ENCODE measurements around the gene COQ8B. TPM values are rescaled to one million over a fixed set of nuclear protein-coding genes. Genes with fewer than 3 reads are reported as not detected.

Gene COQ8B
- total RNA-seq, 1 donor from 2014 or later, result 33.3 TPM

DNA sequence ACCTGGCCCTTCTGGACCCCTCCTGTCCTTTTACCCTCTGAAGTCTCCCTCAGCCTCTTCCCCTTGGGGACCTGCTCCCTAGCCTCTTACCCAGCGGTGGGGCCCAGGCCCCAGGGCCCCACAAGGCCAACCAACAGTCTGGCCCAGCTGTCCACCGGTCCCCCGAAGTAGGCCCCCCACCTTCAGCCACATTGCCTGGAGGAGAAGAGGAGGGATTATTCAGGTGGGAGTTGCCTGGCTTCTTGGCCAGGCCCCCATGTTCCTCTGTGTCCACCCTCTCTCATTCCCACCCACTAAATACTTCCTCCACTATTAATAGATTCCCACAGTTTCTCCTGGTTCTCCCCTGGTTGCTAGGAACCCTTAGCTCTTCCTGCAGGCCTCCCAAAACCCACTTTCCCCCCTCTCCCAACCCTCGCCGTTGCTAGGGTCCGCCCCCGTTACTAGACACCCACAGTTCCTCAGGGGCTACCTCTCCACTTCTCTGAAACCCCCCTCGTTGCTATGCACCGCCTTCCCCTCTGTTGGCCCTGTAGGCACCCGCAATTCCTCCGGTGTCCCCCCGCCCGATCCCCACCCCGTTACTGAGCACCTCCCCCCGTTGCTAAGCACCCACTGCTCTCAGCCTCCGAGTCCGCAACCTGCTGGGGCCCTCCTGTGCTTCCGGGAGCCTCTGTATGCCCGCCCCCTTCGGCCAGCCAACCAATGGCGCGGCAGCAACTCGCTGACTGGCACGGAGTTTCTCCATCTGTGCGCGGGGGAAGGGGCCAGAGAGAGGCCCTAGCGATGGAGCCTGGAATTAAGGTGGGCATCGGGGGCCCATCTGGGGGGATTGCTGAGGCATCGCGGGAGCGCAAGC is 2.0 kb downstream of the COQ8B start:
- no peak for TF ChIP-seq CTCF (IDR thresholded peaks at IDR 0.05)
- Histone ChIP-seq H3K27ac (peak overlapping the region; percentile 97 to 99), H3K36me3 (peaks cover 7 to 24% of the 10 kb centered on the region in 2 donors), H3K4me3 (peak overlapping the region; percentile 72 to 100), H3K4me1 (peaks cover 1 to 21% of the 10 kb centered on the region in 2 donors), H3K9me3 (no peaks in the 10 kb centered on the region), H3K27me3 (no peaks in the 10 kb centered on the region)
- peak; percentile 82 to 96 for DNase-seq (ENCODE audit: low spot score in 2 of 2)
- intact Hi-C loops (cut with DNase I), result loop anchor here (1.0 to 10.0 kb wide), 8 partner anchors 24 to 1310 kb away; partner anchors contain the start of genes ACTMAP, HNRNPUL1, NUMBL and RAB4B

- no peak for TF ChIP-seq CTCF (IDR thresholded peaks at IDR 0.05)
- intact Hi-C loops (cut with DNase I), result loop anchor here (2.0 to 10.0 kb wide), 2 partner anchors 511 to 1309 kb away; partner anchors contain the start of gene ZFP36
- DNase-seq (ENCODE audit: low spot score in 2 of 2), result no peak
- Histone ChIP-seq H3K36me3 (peaks cover 15 to 28% of the 10 kb centered on the region in 2 donors), H3K4me1 (peaks cover 0 to 17% of the 10 kb centered on the region in 2 donors), H3K27ac (peak overlapping the region; percentile 97 to 99), H3K9me3 (no peaks in the 10 kb centered on the region), H3K4me3 (peak overlapping the region; percentile 72 to 100), H3K27me3 (no peaks in the 10 kb centered on the region)
Observed at GRCh38 chr19:40713939-40714338, 2.7 kb downstream of the COQ8B start.

DNA sequence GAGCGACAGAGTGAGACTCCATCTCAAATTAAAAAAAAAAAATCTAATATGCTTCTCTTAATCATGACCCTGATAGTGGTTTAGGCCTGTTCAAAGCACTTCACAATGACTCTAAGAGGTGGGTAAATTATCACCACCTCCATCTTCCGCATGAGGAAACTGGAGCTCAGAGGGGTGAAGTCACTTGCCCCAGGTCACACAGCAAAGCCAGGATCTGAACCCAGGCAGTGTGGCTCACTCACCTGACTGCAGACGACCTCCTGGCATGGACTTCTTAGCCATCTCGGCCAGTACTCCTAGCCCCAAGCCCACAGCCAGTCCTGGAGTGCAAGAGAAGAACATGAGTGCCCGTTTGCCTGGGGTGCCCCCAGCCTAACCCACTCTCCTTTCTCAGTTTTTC is 6.9 kb downstream of the COQ8B start:
- no peak for TF ChIP-seq CTCF (IDR thresholded peaks at IDR 0.05)
- Histone ChIP-seq H3K4me3 (no peak overlapping the region), H3K4me1 (peaks cover 0 to 10% of the 10 kb centered on the region in 2 donors), H3K27ac (no peak overlapping the region), H3K27me3 (no peaks in the 10 kb centered on the region), H3K9me3 (no peaks in the 10 kb centered on the region), H3K36me3 (peaks cover 46 to 54% of the 10 kb centered on the region in 2 donors)
- no peak for DNase-seq (ENCODE audit: low spot score in 2 of 2)
- intact Hi-C loops (cut with DNase I), result loop anchor here (10.0 kb wide), 1 partner anchor 1305 kb away; the partner anchor contains the start of gene ZFP36

DNA sequence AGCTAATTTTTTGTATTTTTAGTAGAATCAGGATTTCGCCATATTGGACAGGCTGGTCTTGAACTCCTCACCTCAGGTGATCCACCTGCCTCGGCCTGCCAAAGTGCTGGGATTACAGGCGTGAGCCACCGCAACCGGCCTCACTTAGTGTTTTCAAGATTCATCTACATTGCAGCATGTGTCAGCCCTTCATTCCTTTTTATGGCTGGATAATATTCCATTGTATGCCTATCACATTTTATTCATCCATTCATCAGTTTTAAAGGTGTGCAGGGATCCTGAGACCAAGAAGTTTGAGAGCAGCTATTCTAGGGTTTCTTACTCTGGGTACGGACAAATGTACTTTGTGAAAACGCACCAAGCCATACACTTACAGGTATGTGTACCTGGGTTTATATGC is 9.1 kb downstream of the COQ8B start:
- no peak overlapping the region for H3K4me3 ChIP-seq
- no peak for TF ChIP-seq CTCF (IDR thresholded peaks at IDR 0.05)
- no peak for DNase-seq (ENCODE audit: low spot score in 2 of 2)
- no peaks in the 10 kb centered on the region for H3K27me3 ChIP-seq
- no peaks in the 10 kb centered on the region for H3K9me3 ChIP-seq
- H3K27ac ChIP-seq, result no peak overlapping the region
- peaks cover 68 to 72% of the 10 kb centered on the region in 2 donors for H3K36me3 ChIP-seq
- no peaks in the 10 kb centered on the region for H3K4me1 ChIP-seq
- intact Hi-C loops (cut with DNase I), result no loop called here

- peak overlapping the region in 1 of 2 donors; percentile 2 for H3K27ac ChIP-seq
- intact Hi-C loops (cut with DNase I), result no loop called here
- TF ChIP-seq CTCF (IDR thresholded peaks at IDR 0.05), result no peak
- H3K4me1 ChIP-seq, result no peaks in the 10 kb centered on the region
- DNase-seq (ENCODE audit: low spot score in 2 of 2), result no peak
- peaks cover 76 to 81% of the 10 kb centered on the region in 2 donors for H3K36me3 ChIP-seq
- H3K9me3 ChIP-seq, result no peaks in the 10 kb centered on the region
- H3K27me3 ChIP-seq, result no peaks in the 10 kb centered on the region
- no peak overlapping the region for H3K4me3 ChIP-seq
Observed at GRCh38 chr19:40705950-40706619, 10.6 kb downstream of the COQ8B start.
